ENCODE measurements around the gene SLC30A3.

DNA sequence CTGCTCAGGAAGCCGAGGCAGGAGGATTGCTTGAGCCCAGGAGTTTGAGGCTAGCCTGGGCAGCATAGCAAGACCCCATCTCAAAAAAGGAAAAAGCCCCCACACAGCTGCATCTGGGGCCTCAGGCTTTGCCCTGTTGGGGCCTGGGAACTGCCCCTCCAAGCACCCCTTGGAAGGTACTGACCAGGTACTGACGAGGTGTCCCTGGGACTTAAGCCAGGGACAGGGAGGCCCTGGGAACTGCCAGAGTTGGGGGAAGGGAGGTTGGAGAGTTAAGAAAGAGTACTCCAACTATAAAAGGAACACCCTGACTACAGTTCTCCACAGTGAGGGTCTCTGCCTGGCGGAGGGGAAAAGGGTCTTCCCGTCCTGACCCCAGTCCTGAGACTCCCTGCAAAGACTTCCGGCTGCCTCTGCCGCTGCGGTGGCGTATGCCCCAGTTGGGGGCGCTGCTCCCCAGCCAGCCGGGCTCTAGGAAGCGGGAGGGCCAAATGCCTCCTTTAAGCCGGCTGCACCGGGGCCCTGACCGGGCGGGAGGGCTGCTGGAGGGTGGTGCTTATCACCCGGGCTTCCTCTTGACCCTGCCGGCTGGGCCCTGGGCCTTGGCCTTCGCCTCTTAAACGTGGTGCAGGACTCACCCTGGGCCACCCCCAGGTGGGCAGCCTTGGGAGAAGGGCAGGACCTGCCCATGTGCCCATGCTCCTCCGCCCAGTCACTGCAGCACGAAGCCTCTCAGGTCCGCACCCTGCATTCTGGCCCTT is 12.8 kb downstream of the SLC30A3 start:
- no peak for TF ChIP-seq EZH2 (IDR thresholded peaks at IDR 0.05; ENCODE audit: borderline replicate concordance, low read depth, low read length, poor library complexity, severe bottlenecking)
- TF ChIP-seq, protein P1, sequence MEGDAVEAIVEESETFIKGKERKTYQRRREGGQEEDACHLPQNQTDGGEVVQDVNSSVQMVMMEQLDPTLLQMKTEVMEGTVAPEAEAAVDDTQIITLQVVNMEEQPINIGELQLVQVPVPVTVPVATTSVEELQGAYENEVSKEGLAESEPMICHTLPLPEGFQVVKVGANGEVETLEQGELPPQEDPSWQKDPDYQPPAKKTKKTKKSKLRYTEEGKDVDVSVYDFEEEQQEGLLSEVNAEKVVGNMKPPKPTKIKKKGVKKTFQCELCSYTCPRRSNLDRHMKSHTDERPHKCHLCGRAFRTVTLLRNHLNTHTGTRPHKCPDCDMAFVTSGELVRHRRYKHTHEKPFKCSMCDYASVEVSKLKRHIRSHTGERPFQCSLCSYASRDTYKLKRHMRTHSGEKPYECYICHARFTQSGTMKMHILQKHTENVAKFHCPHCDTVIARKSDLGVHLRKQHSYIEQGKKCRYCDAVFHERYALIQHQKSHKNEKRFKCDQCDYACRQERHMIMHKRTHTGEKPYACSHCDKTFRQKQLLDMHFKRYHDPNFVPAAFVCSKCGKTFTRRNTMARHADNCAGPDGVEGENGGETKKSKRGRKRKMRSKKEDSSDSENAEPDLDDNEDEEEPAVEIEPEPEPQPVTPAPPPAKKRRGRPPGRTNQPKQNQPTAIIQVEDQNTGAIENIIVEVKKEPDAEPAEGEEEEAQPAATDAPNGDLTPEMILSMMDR (conservative IDR thresholded peaks at IDR 0.05; ENCODE audit: low read depth, low read length) = peak; percentile 91

Measured in A673 (cell line).